Stimulated activated naive CD8-positive, alpha-beta T cell treated with anti-CD3 and anti-CD28 coated beads, Interleukin-15, amount 100 ng/mL, for 72 hours (primary cell): ENCODE results near the gene HCN4.

Source experiments
- ATAC-seq: fragments of 150-1000 bp; cut with Tn5 transposase; 2 replicates; pipeline ENCODE4 v1.10.0; 2021; ENCODE audit warnings: mild to moderate bottlenecking, moderate library complexity
- DNase-seq, 2 donors: peaks; one replicate each; pipeline ENCODE4 v3.0.0; 2021 to 2022
- H3K27ac Mint-ChIP-seq, 2 donors: one replicate each; pipeline ENCODE4 v1.8.0; 2022; ENCODE audit warnings: mild to moderate bottlenecking in 2 of 2, mixed read lengths in 2 of 2, moderate library complexity in 2 of 2
- H3K27me3 Mint-ChIP-seq: one replicate; pipeline ENCODE4 v1.8.0; 2022; ENCODE audit warnings: mixed read lengths
- H3K4me1 Mint-ChIP-seq: one replicate; pipeline ENCODE4 v1.8.0; 2022; ENCODE audit warnings: mild to moderate bottlenecking, mixed read lengths
- H3K4me3 Mint-ChIP-seq, 2 donors: one replicate each; pipeline ENCODE4 v1.8.0; 2022; ENCODE audit warnings: mild to moderate bottlenecking in 2 of 2, mixed read lengths in 2 of 2, moderate library complexity in 1 of 2
- H3K9me3 Mint-ChIP-seq, 2 donors: one replicate each; pipeline ENCODE4 v1.8.0; 2022; ENCODE audit warnings: mixed read lengths in 2 of 2

The HCN4 gene

DNA sequence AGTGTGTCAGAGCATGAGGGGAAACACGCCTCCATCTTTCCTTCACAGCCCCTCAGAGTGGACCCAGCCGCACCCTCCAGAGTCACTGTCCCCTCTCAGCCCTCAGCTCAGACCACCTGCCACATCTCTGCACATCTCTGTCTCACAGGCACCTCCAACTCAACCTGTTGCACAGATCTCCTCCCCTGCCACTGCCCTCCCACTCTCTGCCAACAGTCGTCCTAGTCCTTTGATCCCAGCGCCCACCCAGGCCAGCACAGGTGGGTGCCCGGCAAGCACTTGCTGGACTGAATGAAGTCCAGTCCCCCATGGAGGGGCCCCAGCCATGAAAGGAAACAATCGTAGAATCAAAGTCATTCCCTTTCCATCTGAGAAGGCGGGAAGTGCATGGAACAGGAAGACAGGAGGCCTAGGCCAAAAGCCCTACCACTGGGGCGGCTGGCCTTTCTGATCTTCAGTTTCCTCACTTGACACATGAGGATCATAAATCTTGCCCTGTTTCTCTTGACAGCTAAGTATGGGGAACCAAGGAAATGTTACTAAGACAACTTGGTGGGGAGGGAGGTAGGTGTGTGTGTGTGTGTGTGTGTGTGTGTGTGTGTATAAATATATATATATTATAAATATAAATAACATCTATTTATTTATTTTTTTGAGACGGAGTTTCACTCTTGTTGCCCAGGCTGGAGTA lies 28.1 kb downstream of the HCN4 start:
- H3K9me3 Mint-ChIP-seq = peaks cover 4 to 17% of the 10 kb centered on the region in 2 donors
- no peak for DNase-seq
- no peak overlapping the region for H3K4me3 Mint-ChIP-seq
- no peaks in the 10 kb centered on the region for H3K4me1 Mint-ChIP-seq
- peak overlapping the region in 1 of 2 donors; percentile 22 for H3K27ac Mint-ChIP-seq
- no peaks in the 10 kb centered on the region for H3K27me3 Mint-ChIP-seq
- ATAC-seq = no peak

DNA sequence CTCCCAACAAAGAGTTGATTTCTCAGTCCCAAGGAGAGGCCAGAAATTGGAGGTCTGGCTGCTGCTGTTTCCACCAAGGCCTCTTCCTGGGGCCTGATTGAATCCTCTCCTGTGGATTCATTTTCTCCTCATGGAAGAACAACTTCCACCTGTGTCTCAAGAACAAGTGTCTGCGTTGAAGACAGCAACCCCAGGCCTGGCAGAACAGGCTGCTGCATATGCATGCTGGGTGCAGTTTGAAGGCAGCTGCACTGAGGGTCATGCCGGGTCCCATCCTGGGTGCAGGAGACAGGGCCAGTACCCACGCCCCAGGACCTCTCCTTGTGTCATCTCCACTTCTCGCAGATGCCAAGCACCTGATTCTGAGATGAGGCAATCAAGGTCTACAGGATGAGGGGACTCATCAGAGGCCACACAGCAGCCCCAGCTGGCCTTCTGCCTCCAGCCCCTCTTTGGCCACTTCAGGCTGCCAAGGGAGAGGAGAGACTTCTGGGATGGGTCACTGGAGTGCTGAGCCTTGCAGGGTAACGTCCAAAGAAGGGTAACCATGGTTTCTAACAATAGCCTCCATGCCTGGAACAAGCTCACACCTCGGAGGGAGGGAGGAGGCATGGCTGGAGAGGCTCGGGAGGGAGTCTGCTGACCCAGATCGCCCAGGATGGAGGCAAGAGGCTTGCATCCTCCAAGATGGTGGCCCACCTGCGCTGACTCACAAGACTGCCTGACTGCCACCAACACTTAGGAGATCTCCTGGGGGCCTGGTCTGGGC lies 30.0 kb downstream of the HCN4 start:
- H3K4me1 Mint-ChIP-seq = no peaks in the 10 kb centered on the region
- H3K27me3 Mint-ChIP-seq = no peaks in the 10 kb centered on the region
- no peak for DNase-seq
- H3K9me3 Mint-ChIP-seq = peaks cover 4 to 15% of the 10 kb centered on the region in 2 donors
- H3K4me3 Mint-ChIP-seq = no peak overlapping the region
- H3K27ac Mint-ChIP-seq = no peak overlapping the region
- ATAC-seq = no peak

- no peak for DNase-seq
- peaks cover 0 to 7% of the 10 kb centered on the region in 2 donors for H3K9me3 Mint-ChIP-seq
- no peak overlapping the region for H3K4me3 Mint-ChIP-seq
- H3K27me3 Mint-ChIP-seq = no peaks in the 10 kb centered on the region
- no peaks in the 10 kb centered on the region for H3K4me1 Mint-ChIP-seq
- ATAC-seq = no peak
- H3K27ac Mint-ChIP-seq = no peak overlapping the region
Observed at GRCh38 chr15:73338058-73338457, 30.7 kb downstream of the HCN4 start.

DNA sequence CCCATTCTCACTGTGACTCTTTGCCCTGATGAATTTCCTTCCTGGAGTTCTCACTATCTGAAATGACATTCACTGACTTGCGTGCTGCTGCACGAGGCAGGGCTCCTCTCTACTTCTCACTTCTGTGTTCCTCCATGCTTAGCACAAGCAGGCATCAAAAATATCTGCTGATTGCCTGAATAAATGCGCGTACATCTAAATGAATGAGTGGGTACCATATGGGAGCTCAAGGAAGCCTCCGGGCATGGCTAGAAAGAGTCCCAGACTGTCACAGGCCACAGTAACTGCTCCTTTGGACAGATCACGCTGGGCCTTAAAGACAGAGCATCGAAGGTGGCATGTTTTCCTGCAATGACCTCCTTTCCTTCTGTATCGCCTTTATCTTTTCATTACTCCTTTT lies 31.6 kb downstream of the HCN4 start:
- H3K27ac Mint-ChIP-seq = no peak overlapping the region

DNA sequence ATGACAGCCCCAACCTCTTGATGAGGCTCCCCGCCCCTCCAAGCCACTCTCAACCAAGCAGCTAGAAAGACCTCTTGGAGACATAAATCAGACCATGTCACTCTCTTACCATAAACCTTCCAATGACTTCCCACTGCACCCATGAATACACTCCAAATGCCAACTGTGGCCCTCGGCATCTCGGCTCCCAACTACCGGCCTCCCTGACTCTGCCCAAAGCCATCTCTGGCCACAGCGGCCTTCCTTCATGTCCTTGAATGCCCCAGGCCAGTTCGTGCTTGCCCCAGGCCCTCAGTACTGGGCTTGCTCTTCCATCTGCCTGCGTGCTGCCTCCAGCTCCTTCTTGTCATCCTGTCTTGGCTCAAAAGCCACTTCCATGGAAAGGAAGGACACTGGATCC lies 32.0 kb downstream of the HCN4 start:
- H3K9me3 Mint-ChIP-seq = no peaks in the 10 kb centered on the region
- no peak overlapping the region for H3K27ac Mint-ChIP-seq
- H3K27me3 Mint-ChIP-seq = no peaks in the 10 kb centered on the region
- ATAC-seq (no peak), DNase-seq (no peak)
- H3K4me3 Mint-ChIP-seq = no peak overlapping the region
- no peaks in the 10 kb centered on the region for H3K4me1 Mint-ChIP-seq

More for the DNA sequence above, 31.6 kb downstream of the HCN4 start:
- ATAC-seq = no peak
- Mint-ChIP-seq H3K9me3 (no peaks in the 10 kb centered on the region), H3K27me3 (no peaks in the 10 kb centered on the region), H3K4me1 (no peaks in the 10 kb centered on the region), H3K4me3 (no peak overlapping the region)
- DNase-seq = no peak

- Mint-ChIP-seq H3K27me3 (no peaks in the 10 kb centered on the region), H3K4me1 (no peaks in the 10 kb centered on the region), H3K27ac (no peak overlapping the region), H3K4me3 (no peak overlapping the region), H3K9me3 (no peaks in the 10 kb centered on the region)
- ATAC-seq (no peak), DNase-seq (no peak)
Observed at GRCh38 chr15:73335471-73335870, 33.3 kb downstream of the HCN4 start.

DNA sequence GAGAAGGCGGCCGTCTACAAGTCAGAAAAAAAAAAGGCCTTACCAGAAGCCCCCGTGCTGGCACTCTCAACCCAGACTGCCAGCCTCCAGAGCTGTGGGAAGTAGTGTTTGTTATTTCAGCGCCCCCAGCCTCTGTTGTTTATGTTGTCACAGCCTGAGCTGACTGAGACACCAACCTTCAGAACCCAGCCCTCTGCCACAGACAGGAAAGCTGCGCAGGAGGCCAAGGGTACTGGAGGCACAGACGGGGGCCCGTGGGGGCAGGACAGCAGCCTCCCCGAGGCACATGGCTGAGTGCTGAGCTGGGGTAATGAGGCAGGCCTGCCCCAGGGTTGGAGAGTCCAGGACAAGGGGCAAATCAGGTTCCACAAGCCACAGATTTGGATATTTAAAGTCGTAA lies 33.7 kb downstream of the HCN4 start:
- Mint-ChIP-seq H3K9me3 (no peaks in the 10 kb centered on the region), H3K4me1 (no peaks in the 10 kb centered on the region), H3K27ac (no peak overlapping the region), H3K27me3 (no peaks in the 10 kb centered on the region), H3K4me3 (no peak overlapping the region)
- ATAC-seq (no peak), DNase-seq (no peak)

DNA sequence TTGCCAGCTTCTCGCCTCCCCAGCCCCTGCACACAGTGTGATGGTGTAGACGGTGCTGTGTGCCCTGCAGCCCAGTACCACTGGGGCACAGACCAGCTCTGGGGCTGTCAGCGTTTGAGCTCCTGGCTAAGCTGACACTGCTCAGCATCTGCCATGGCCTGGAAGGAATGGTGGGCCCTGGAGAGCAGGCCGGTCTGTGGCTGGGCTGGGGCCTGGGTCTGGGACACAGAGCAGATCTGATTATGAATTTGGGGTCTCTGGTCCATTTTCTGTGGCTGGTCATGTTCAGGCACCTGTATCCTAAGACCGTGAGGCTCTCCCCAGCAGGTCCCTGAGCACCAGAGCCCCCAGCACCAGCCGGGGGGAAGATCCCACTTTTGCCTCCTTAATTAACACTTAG lies 34.7 kb downstream of the HCN4 start:
- Mint-ChIP-seq H3K4me1 (no peaks in the 10 kb centered on the region), H3K27me3 (no peaks in the 10 kb centered on the region), H3K27ac (no peak overlapping the region), H3K9me3 (no peaks in the 10 kb centered on the region), H3K4me3 (no peak overlapping the region)
- DNase-seq = no peak
- ATAC-seq = no peak

DNA sequence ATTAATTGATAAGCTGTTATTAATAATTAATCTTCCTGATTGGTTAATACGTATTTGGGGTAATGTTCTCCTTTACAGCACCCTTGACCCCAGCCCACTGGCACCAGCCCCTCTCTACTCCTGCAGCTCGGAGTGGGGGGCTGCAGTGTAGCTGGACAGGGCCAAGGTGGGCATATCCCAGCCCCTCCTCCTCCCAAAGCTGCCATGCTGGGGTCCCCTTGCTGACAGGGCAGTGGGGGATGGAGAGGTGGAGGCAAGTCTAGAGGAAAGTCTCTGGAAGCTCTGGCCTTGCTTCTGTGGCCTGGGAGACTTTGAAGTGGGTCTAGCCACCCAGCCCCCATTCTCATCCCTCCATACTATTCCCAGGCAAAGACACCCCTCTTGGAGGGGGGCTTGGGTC lies 35.8 kb downstream of the HCN4 start:
- Mint-ChIP-seq H3K4me1 (no peaks in the 10 kb centered on the region), H3K4me3 (no peak overlapping the region), H3K27ac (peak overlapping the region in 1 of 2 donors; percentile 16), H3K9me3 (no peaks in the 10 kb centered on the region), H3K27me3 (peaks cover 5% of the 10 kb centered on the region)
- no peak for DNase-seq
- no peak for ATAC-seq

DNA sequence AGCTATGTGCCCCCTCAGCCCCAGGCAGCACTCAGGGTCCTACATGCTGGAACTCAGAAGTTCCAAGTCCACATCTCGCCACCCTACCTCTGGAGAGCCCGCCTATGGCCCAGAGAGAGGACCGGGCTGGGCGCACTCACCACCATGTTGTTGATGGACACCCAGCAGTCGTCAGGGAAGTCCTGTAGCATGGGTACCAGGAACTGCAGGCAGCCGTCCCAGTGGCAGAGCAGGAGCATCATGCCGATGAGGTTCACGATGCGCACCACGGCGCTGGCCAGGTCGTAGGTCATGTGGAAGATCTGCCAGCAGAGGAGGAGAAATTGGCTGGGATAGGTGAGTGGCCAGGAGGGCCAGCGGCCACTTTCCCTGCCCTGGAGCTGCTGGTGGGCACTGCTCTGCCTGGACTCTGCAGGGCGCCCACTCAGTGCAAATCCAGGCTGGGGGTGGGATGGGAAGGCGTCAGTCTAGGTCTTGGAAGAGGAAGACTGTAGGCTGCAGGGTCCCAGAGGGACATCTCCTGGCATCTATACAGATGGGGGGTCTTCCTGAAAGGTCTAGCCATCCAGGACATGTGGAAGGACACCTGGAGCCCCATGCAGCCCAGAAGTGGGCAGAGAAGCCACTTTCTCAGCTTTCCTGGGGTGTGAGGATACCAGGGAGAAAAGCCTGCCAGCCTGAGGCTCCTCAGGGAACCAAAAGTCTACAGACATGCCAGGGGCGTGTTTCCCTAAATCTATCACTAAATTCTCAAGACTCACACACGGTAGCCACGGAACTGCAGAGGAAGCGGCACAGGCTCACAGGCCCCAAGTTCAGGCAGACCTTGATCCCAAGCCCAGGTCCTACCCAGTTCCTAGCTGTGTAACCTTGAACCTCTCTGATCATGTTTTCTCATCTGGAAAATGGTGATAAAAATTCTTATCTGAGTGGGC lies 36.5 kb downstream of the HCN4 start:
- Mint-ChIP-seq H3K4me1 (no peaks in the 10 kb centered on the region), H3K9me3 (no peaks in the 10 kb centered on the region), H3K4me3 (no peak overlapping the region), H3K27me3 (peaks cover 12% of the 10 kb centered on the region), H3K27ac (no peak overlapping the region)
- DNase-seq (no peak), ATAC-seq (no peak)

DNA sequence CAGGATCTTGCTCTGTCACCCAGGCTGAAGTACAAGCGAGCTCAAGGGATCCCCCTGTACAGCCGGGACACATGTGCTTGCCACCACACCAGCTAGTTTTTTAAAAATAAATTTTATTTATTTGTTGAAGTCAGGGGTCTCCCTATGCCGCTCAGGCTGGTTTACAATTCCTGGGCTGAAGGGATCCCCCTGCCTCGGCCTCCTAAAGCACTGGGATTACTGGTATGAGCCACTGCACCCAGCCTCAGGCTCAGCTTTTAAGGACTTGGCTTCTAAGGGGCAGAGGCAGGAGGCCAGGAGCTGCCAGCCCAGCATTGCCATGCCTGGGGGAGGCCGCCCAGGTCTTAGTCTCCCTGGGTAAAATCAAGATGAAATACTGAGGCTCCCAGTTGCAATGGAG lies 37.3 kb downstream of the HCN4 start:
- no peak overlapping the region for H3K4me3 Mint-ChIP-seq
- H3K9me3 Mint-ChIP-seq = no peaks in the 10 kb centered on the region
- DNase-seq (no peak), ATAC-seq (no peak)
- H3K27me3 Mint-ChIP-seq = peaks cover 16% of the 10 kb centered on the region
- H3K4me1 Mint-ChIP-seq = no peaks in the 10 kb centered on the region
- H3K27ac Mint-ChIP-seq = no peak overlapping the region

- Mint-ChIP-seq H3K4me1 (peaks cover 5% of the 10 kb centered on the region), H3K4me3 (no peak overlapping the region), H3K9me3 (no peaks in the 10 kb centered on the region), H3K27me3 (peaks cover 26% of the 10 kb centered on the region), H3K27ac (peak overlapping the region in 1 of 2 donors; percentile 57)
- ATAC-seq = no peak
- no peak for DNase-seq
Observed at GRCh38 chr15:73330206-73331051, 38.3 kb downstream of the HCN4 start.

GRCh38 chr15:73329501-73330200 lies 39.1 kb downstream of the HCN4 start:
- Mint-ChIP-seq H3K9me3 (no peaks in the 10 kb centered on the region), H3K4me1 (peaks cover 10% of the 10 kb centered on the region), H3K4me3 (no peak overlapping the region), H3K27me3 (peaks cover 34% of the 10 kb centered on the region), H3K27ac (no peak overlapping the region)
- DNase-seq (no peak), ATAC-seq (no peak)

GRCh38 chr15:73328981-73329380 lies 39.8 kb downstream of the HCN4 start:
- H3K9me3 Mint-ChIP-seq = no peaks in the 10 kb centered on the region

More at GRCh38 chr15:73328981-73329380, 39.8 kb downstream of the HCN4 start:
- DNase-seq = no peak
- ATAC-seq = no peak
- H3K4me1 Mint-ChIP-seq = peaks cover 10% of the 10 kb centered on the region
- H3K27me3 Mint-ChIP-seq = peaks cover 34% of the 10 kb centered on the region
- no peak overlapping the region for H3K4me3 Mint-ChIP-seq
- peak overlapping the region; percentile 20 to 84 for H3K27ac Mint-ChIP-seq
